ENCODE measurements around the gene MID2. TPM values are rescaled to one million over a fixed set of nuclear protein-coding genes. Genes with fewer than 3 reads are reported as not detected.
A peak's percentile ranks its signal among the peaks of the same experiment; 100 is the strongest.

The MID2 gene
- total and polyA plus RNA-seq, 3 donors from 2014 or later = 6.5 to 15.2 (median 11.3) TPM

- 97% methylated on average over 2 of the region's 2 CpGs for WGBS, 2 donors
- no peaks in the 10 kb centered on the region for H3K4me1 ChIP-seq
- DNase-seq = no peak
- H3K36me3 ChIP-seq (ENCODE audit: low read depth, missing control alignments) = no peaks in the 10 kb centered on the region
- H3K9me3 ChIP-seq = no peaks in the 10 kb centered on the region
- intact Hi-C loops (cut with DNase I; ENCODE audit: low total_unique reads) = no loop called here
- no peaks in the 10 kb centered on the region for H3K27me3 ChIP-seq
- no peak overlapping the region for H3K4me3 ChIP-seq
- H3K27ac ChIP-seq = no peak overlapping the region
- TF ChIP-seq, protein P1, sequence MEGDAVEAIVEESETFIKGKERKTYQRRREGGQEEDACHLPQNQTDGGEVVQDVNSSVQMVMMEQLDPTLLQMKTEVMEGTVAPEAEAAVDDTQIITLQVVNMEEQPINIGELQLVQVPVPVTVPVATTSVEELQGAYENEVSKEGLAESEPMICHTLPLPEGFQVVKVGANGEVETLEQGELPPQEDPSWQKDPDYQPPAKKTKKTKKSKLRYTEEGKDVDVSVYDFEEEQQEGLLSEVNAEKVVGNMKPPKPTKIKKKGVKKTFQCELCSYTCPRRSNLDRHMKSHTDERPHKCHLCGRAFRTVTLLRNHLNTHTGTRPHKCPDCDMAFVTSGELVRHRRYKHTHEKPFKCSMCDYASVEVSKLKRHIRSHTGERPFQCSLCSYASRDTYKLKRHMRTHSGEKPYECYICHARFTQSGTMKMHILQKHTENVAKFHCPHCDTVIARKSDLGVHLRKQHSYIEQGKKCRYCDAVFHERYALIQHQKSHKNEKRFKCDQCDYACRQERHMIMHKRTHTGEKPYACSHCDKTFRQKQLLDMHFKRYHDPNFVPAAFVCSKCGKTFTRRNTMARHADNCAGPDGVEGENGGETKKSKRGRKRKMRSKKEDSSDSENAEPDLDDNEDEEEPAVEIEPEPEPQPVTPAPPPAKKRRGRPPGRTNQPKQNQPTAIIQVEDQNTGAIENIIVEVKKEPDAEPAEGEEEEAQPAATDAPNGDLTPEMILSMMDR (IDR thresholded peaks at IDR 0.05) = no peak
- no peak for TF ChIP-seq POLR2A (IDR thresholded peaks at IDR 0.05)
Measured at GRCh38 chrX:107823042-107823441, 2.6 kb upstream of the MID2 start.

DNA sequence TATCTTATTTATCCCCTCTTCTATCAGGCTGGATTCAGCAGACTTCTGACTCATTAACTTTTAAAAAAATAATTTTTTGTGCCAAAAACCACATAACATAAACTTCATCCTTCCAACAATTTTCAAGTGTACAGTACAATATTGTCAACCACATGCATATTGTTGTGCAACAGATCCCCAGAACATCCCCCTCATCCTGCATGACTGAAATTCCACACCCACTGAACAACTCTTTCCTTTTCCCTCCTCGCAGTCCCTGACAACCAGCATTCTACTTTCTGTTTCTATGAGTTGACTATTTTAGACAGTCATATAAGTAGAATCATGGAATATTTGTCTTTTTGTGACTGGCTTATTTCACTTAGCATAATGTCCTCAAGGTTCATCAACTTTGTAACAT is 2.2 kb upstream of the MID2 start:
- 37 to 64% methylated on average over 1 of the region's 1 CpG for WGBS, 2 donors
- intact Hi-C loops (cut with DNase I; ENCODE audit: low total_unique reads) = no loop called here
- Histone ChIP-seq H3K9me3 (no peaks in the 10 kb centered on the region), H3K4me1 (no peaks in the 10 kb centered on the region), H3K27ac (no peak overlapping the region), H3K27me3 (no peaks in the 10 kb centered on the region), H3K36me3 (ENCODE audit: low read depth, missing control alignments) (no peaks in the 10 kb centered on the region), H3K4me3 (no peak overlapping the region)
- DNase-seq = no peak
- no peak for TF ChIP-seq POLR2A (IDR thresholded peaks at IDR 0.05)
- TF ChIP-seq, protein P1 (IDR thresholded peaks at IDR 0.05) = no peak

DNA sequence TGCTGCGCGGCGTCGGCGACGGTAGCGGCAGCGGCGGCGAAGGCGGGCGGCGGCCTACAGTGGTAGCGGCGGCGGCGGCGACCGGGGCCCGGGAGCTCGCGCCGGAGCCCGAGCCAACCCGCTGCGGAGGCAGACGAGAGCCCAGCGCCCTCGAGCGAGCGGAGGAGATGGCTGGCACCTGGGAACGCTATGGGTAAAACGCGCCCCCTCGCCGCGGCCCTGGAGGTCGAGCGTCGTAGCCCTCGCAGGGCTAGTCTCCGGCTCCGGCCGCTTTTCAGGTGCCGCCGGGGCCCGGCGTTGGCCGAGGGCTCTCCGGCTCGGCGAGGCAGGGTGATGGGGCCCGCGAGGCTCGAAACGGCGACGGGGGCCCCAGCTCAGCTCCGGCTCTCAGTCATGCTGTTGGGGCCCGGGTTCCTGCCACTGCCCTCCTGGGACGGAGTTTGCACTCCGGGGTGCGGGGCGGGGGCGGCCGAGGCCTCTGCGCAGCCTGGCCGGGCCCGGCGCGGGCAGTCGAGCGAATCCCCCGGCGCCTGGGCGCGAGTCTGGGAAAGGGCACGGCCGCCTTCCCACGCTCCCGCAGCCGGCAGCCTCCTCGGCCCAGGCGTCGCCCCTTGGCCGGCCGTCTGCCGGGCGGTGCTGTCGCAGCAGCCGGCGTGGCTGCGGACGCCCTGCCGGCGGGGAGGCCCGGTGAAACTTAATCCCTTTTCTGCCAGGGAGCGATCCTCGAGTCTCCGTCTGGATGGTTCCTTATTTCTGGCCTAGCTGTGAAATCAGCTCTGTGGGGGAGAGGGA is 768 bp downstream of the MID2 start:
- peak overlapping the region; percentile 47 to 63 for H3K4me3 ChIP-seq
- DNase-seq = peak; percentile 24
- intact Hi-C loops (cut with DNase I; ENCODE audit: low total_unique reads) = no loop called here
- no peaks in the 10 kb centered on the region for H3K36me3 ChIP-seq (ENCODE audit: low read depth, missing control alignments)
- H3K27me3 ChIP-seq = no peaks in the 10 kb centered on the region
- TF ChIP-seq, protein P1 (IDR thresholded peaks at IDR 0.05) = no peak
- no peak for TF ChIP-seq POLR2A (IDR thresholded peaks at IDR 0.05)
- H3K4me1 ChIP-seq = no peaks in the 10 kb centered on the region
- H3K9me3 ChIP-seq = no peaks in the 10 kb centered on the region
- WGBS, 2 donors = 0 to 1% methylated on average over 1 to 45 of the region's 100 CpGs
- peak overlapping the region; percentile 85 to 88 for H3K27ac ChIP-seq

DNA sequence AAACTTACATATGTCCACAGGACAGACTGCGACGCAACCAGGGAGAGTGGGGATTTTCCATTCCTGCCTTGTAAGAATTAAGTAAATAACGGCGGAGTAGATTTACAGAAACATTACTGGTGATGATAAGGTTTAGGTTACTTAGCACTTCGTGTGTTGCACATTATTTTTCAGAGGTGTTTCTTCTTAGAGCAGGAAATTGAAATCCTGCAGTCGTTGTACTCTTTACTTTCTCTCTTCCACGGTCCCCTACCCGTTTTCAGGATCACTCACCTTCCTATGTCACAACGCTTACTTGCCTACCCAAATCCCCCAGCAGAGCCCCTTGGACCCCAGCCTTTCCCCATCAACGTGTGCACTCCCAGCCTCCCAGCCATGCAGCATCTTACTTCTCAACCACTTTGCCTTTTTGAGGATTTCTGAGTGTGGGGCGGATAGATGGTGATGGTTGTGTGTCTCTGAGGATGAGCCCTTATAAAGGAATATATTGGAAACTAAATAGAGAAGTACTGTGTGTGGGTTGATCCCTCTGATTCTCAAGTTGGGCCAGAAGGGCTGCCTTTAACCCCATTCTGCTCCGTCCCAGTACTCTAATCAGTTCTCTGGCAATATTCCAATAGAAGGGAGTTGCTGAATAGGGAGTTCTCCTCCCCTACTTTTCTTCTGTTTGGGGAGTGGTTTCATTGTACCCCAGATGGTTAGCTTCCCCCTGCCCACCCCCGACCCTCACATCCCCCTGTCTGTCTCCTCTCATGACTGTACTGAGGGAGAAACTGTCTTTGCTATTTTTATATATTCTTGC is 1.6 kb downstream of the MID2 start:
- H3K4me1 ChIP-seq = no peaks in the 10 kb centered on the region
- no peaks in the 10 kb centered on the region for H3K27me3 ChIP-seq
- no peaks in the 10 kb centered on the region for H3K9me3 ChIP-seq
- no peak for TF ChIP-seq POLR2A (IDR thresholded peaks at IDR 0.05)
- TF ChIP-seq, protein P1 (IDR thresholded peaks at IDR 0.05) = no peak
- H3K36me3 ChIP-seq (ENCODE audit: low read depth, missing control alignments) = no peaks in the 10 kb centered on the region
- peak overlapping the region; percentile 85 to 88 for H3K27ac ChIP-seq
- intact Hi-C loops (cut with DNase I; ENCODE audit: low total_unique reads) = no loop called here
- 3 to 5% methylated on average over 12 to 13 of the region's 13 CpGs for WGBS, 2 donors
- peak overlapping the region; percentile 47 to 63 for H3K4me3 ChIP-seq
- DNase-seq = no peak

All from testis (tissue), 3 donors.